Measurements from ENCODE around the gene ABAT.

The ABAT gene

DNA sequence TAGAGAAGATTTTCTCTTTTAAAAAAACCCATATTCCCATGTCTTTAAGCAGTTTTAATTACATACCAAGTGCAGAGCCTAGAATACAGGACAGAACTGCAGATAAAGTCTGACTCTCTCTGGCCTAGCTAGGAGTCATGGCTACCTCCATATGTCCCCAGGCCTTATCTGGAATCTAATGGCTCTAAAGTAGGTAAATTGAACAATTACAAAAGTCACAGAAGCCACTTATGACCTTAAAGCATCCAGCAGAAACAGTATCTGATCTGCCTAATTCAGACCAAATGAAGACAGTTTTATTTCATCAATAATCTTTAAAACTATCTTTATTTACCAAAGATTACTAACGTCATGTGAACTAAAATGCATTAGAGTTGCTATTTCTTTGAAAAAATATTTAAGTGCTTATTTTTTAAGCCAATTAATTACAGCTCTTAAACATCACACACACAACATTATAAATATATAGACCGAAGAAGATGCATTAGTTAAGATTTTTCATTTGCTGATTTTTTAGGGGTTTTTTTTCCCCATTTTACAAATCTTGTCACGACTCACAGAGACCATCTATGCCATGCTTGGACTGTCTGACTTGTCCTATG, 152.0 kb downstream of the ABAT start:
- no peak for DNase-seq

DNA sequence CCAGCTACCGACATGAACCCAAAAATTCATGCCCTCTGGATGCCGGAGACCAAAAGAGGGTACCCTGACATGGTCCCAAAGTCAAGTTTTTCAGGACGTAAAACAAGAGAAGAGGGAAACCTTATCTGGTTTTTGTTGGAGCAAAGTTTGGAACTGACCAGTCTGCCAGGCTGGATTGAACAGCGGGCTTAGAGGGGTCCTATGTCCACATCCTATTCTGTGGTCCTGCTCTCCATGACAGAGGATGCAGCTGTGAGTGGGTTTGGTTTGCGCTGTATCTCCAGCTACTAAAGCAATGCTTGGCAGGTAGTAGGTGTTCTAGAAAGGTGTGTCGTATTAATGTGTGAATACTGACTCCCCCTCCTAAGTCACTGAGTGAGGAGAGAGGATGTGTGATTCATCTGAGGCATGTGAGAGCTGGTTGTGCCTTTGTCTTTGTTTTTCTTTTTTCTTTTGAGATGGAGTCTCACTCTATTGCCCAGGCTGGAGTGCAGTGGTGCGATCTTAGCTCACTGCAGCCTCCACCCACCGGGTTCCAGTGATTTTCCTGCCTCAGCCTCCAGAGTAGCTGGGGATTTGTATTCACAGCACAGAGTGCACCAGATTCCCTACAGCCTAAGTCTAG, 154.2 kb downstream of the ABAT start:
- DNase-seq, result peak; percentile 8

DNA sequence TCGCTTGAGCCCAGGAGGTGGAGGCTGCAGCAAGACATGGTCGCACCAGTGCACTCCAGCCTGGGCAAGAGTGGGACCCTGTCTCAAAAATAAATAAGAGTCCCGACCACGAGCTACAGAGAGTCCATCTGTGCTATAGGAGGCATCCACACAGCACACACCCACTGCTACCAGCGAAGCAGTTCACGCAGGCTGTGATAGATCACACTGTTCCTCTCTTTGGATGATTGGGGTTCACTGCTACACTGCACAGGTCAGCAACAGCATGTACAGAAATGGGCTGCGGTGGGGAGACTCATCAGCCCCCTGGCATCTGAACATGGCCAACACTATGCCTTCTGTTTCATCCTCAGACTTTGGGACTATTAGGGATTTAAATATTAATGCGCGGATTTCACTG, 157.0 kb downstream of the ABAT start:
- DNase-seq, result no peak

DNA sequence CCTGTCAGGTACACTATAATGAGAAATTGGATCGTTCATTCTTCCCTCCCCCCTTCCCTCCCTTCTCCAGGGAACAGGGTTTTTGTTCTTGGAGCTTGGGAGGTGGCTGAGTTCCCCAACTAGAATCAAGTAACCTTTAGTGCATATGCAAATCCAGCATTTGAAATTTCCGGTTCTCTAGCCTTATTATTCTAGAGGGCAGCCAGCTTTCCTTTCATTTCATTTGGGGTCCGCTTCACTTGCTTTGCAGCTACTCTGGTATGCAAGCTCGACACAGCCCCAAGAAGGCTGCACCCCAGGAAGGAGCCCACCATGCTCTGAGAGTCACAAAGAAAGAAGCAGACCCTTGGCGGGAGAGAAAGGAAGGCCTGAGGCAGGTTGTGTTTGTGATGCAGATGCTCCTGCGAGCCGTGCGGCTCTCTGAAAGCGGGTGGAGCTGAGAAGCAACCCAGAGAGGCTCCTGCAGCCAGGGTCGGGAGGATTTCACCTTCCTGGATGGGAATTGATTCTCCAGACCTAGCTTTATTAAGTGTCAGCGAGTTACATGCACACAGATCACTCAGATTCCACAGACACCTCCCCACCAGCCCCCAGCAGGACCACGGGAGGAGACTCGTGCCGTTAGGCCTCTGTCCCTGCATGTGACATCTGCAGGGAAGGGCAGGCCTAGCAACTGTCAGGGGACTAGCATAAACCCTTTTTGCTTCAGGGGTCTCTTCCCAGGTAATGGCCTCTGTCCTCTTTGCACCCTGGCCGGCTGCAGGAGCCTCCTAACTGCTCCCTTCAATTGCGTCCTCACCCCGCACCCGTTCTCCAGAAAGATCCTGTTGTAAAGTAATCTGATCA, 157.7 kb downstream of the ABAT start:
- no peak for DNase-seq

DNA sequence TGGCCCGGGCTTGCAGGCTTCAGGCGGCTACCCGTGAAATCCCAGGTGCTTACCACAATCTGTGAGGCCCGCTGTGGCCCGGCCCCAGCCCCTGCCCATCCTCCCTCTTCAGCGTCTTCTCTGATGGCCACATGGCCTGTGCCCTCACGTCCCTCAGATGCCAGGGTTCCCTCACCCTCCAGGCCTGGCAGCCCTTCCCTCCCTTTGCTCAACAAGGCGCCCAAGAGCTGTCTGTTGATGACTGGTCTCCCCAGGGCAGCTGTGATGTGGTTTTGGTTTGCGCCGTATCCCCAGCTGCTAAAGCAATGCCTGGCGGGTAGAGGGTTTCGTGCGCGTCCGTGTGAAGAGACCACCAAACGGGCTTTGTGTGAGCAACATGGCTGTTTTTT, 158.3 kb downstream of the ABAT start:
- DNase-seq, result no peak
